Vagina (tissue), 2 donors: ENCODE results near the gene POTEC.
"Not testable (repeated sequence)": the region's sequence is repeated elsewhere in the genome, so short reads cannot be mapped to it uniquely, and the experiment has no call there.

Source experiments
- POLR2A ChIP-seq, 2 donors: fragments of 450-650 bp; IDR thresholded peaks; one replicate each; pipeline ENCODE4 v1.6.1; 2017; ENCODE audit warnings: antibody characterized with exemption in 2 of 2, mild to moderate bottlenecking in 2 of 2, moderate library complexity in 2 of 2
- POLR2AphosphoS5 ChIP-seq, 2 donors: sonication (generic); formaldehyde crosslinking; IDR thresholded peaks; one replicate each; pipeline ENCODE4 v1.9.0; 2017; ENCODE audit warnings: antibody characterized with exemption in 2 of 2, mild to moderate bottlenecking in 2 of 2, low read depth in 1 of 2; ENCODE audit not compliant: insufficient read depth in 1 of 2
- TF ChIP-seq, protein P1 (sequence below), 3 experiments: fragments of 450-650 bp in 2 of 3; fragments of 200-600 bp in 1 of 3; sonication (generic) in 1 of 3; IDR thresholded peaks; one replicate each; pipeline ENCODE4 v1.5.1; 2017 to 2019; ENCODE audit warnings: antibody characterized with exemption in 3 of 3, mild to moderate bottlenecking in 2 of 3, moderate library complexity in 2 of 3

GRCh38 chr18:14489256-14490014 is 54.0 kb downstream of the POTEC start:
- TF ChIP-seq, protein P1, sequence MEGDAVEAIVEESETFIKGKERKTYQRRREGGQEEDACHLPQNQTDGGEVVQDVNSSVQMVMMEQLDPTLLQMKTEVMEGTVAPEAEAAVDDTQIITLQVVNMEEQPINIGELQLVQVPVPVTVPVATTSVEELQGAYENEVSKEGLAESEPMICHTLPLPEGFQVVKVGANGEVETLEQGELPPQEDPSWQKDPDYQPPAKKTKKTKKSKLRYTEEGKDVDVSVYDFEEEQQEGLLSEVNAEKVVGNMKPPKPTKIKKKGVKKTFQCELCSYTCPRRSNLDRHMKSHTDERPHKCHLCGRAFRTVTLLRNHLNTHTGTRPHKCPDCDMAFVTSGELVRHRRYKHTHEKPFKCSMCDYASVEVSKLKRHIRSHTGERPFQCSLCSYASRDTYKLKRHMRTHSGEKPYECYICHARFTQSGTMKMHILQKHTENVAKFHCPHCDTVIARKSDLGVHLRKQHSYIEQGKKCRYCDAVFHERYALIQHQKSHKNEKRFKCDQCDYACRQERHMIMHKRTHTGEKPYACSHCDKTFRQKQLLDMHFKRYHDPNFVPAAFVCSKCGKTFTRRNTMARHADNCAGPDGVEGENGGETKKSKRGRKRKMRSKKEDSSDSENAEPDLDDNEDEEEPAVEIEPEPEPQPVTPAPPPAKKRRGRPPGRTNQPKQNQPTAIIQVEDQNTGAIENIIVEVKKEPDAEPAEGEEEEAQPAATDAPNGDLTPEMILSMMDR (IDR thresholded peaks at IDR 0.05), result not testable (repeated sequence)
- TF ChIP-seq POLR2A (IDR thresholded peaks at IDR 0.05); POLR2AphosphoS5 (IDR thresholded peaks at IDR 0.05; ENCODE audit: insufficient read depth in 1 of 2, low read depth in 1 of 2): not testable (repeated sequence)
